ENCODE measurements around the gene ZNF829. TPM values are rescaled to one million over a fixed set of nuclear protein-coding genes. Genes with fewer than 3 reads are reported as not detected.

ZNF829 gene
- polyA plus RNA-seq, 1 donor from 2014 or later: 1.9 TPM

DNA sequence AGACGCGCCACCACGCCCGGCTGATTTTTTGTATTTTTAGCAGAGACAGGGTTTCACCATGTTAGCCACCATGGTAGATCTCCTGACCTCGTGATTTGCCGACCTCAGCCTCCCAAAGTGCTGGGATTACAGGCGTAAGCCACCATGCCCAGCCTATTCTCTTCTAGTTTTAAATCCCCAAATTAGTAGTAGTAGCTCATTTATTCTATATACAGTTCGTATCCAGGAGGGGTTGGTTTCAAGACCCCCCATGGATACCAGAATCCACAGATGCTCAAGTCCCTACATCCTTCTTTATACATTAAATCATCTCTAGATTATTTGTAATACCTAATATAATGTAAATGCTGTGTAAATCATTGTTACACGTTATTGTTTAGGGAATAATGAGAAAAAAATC, 2.0 kb upstream of the ZNF829 start:
- Histone ChIP-seq H3K79me2 (replicated peaks; ENCODE audit: insufficient read depth, low read length) (no peaks in the 10 kb centered on the region), H3K4me2 (ENCODE audit: low read length) (no peak overlapping the region)

GRCh38 chr19:36916991-36917390, 900 bp upstream of the ZNF829 start:
- H2AFZ ChIP-seq (ENCODE audit: low read depth, low read length): peak overlapping the region; percentile 54
- peak overlapping the region; percentile 69 for H3K4me3 ChIP-seq (ENCODE audit: low read length)
- H3K9me3 ChIP-seq (ENCODE audit: low read length): no peaks in the 10 kb centered on the region
- H3K9ac ChIP-seq (ENCODE audit: low read length): peak overlapping the region; percentile 66
- peaks cover 11% of the 10 kb centered on the region for H3K36me3 ChIP-seq (ENCODE audit: insufficient read depth, low read length)
- H3K4me2 ChIP-seq (ENCODE audit: low read length): peak overlapping the region; percentile 38
- H3F3A ChIP-seq (ENCODE audit: insufficient read depth, low read length, poor library complexity, severe bottlenecking): no peaks in the 10 kb centered on the region
- H3K27ac ChIP-seq (ENCODE audit: low read length): peak overlapping the region; percentile 69
- no peaks in the 10 kb centered on the region for H3K79me2 ChIP-seq (replicated peaks; ENCODE audit: insufficient read depth, low read length)
- no peaks in the 10 kb centered on the region for H3K9me2 ChIP-seq (ENCODE audit: insufficient read depth, low read length)
- no peaks in the 10 kb centered on the region for H4K20me1 ChIP-seq (ENCODE audit: insufficient read depth)
- H3K27me3 ChIP-seq (ENCODE audit: insufficient read depth, low read depth, low read length): no peaks in the 10 kb centered on the region
- TF ChIP-seq EZH2 (IDR thresholded peaks at IDR 0.05; ENCODE audit: borderline replicate concordance, insufficient read depth, low read length, poor library complexity, severe bottlenecking) (no peak), MXI1 (conservative IDR thresholded peaks at IDR 0.05; ENCODE audit: poor library complexity, severe bottlenecking) (no peak), EP300 (conservative IDR thresholded peaks at IDR 0.05; ENCODE audit: poor library complexity, severe bottlenecking) (no peak), CTCF (IDR thresholded peaks at IDR 0.05; ENCODE audit: poor library complexity, severe bottlenecking) (no peak), TAF1 (IDR thresholded peaks at IDR 0.05; ENCODE audit: low read depth) (no peak), REST (IDR thresholded peaks at IDR 0.05; ENCODE audit: borderline replicate concordance) (no peak)

More for the DNA sequence above, 2.0 kb upstream of the ZNF829 start:
- Histone ChIP-seq H3K4me3 (ENCODE audit: low read length) (no peak overlapping the region), H4K20me1 (ENCODE audit: insufficient read depth) (no peaks in the 10 kb centered on the region), H3K36me3 (ENCODE audit: insufficient read depth, low read length) (peaks cover 11% of the 10 kb centered on the region), H3K27me3 (ENCODE audit: insufficient read depth, low read depth, low read length) (no peaks in the 10 kb centered on the region), H2AFZ (ENCODE audit: low read depth, low read length) (no peak overlapping the region), H3F3A (ENCODE audit: insufficient read depth, low read length, poor library complexity, severe bottlenecking) (no peaks in the 10 kb centered on the region), H3K27ac (ENCODE audit: low read length) (no peak overlapping the region), H3K9ac (ENCODE audit: low read length) (no peak overlapping the region), H3K9me3 (ENCODE audit: low read length) (no peaks in the 10 kb centered on the region), H3K9me2 (ENCODE audit: insufficient read depth, low read length) (no peaks in the 10 kb centered on the region)
- TF ChIP-seq CTCF (IDR thresholded peaks at IDR 0.05; ENCODE audit: poor library complexity, severe bottlenecking): no peak
- TF ChIP-seq EP300 (conservative IDR thresholded peaks at IDR 0.05; ENCODE audit: poor library complexity, severe bottlenecking): no peak
- TF ChIP-seq MXI1 (conservative IDR thresholded peaks at IDR 0.05; ENCODE audit: poor library complexity, severe bottlenecking): no peak
- no peak for TF ChIP-seq POLR2AphosphoS5 (IDR thresholded peaks at IDR 0.05)
- TF ChIP-seq TAF1 (IDR thresholded peaks at IDR 0.05; ENCODE audit: low read depth): no peak
- no peak for TF ChIP-seq RAD21 (conservative IDR thresholded peaks at IDR 0.05)
- no peak for TF ChIP-seq REST (IDR thresholded peaks at IDR 0.05; ENCODE audit: borderline replicate concordance)
- no peak for TF ChIP-seq SMC3 (conservative IDR thresholded peaks at IDR 0.05; ENCODE audit: poor library complexity)
- no peak for TF ChIP-seq EZH2 (IDR thresholded peaks at IDR 0.05; ENCODE audit: borderline replicate concordance, insufficient read depth, low read length, poor library complexity, severe bottlenecking)
